K562 (cell line): ENCODE results near the gene HOXB7. TPM values are rescaled to one million over a fixed set of nuclear protein-coding genes. Genes with fewer than 3 reads are reported as not detected.

Experiments used
- CBX1 ChIP-seq: sonication (generic); IDR thresholded peaks from 2 replicates; pipeline ENCODE4 v1.6.1; 2016; ENCODE audit warnings: antibody characterized with exemption, low read depth, mild to moderate bottlenecking
- DDX20 ChIP-seq: fragments of 450-650 bp; IDR thresholded peaks from 2 replicates; pipeline ENCODE4 v1.6.1; 2016; ENCODE audit warnings: missing genetic modification characterization, low read depth, mild to moderate bottlenecking, missing compliant biosample characterization, moderate library complexity
- L3MBTL2 ChIP-seq: fragments of 450-650 bp; IDR thresholded peaks from 2 replicates; pipeline ENCODE4 v1.6.1; 2016; ENCODE audit warnings: mild to moderate bottlenecking, moderate library complexity
- MTA1 ChIP-seq: fragments of 450-650 bp; IDR thresholded peaks from 2 replicates; pipeline ENCODE4 v1.6.1; 2017; ENCODE audit warnings: borderline replicate concordance
- PHB2 ChIP-seq: fragments of 450-650 bp; IDR thresholded peaks from 2 replicates; pipeline ENCODE4 v1.6.1; 2017; ENCODE audit warnings: low read depth
- POLR2B ChIP-seq: fragments of 450-650 bp; IDR thresholded peaks from 2 replicates; pipeline ENCODE4 v1.6.1; 2018; ENCODE audit warnings: low read depth; ENCODE audit not compliant: partially characterized antibody
- STAT5A ChIP-seq: IDR thresholded peaks from 2 replicates; pipeline ENCODE4 v1.6.1; 2012; ENCODE audit warnings: low read length, inconsistent platforms, borderline replicate concordance
- TCF3 ChIP-seq: sonication (generic); formaldehyde crosslinking; IDR thresholded peaks from 2 replicates; pipeline ENCODE4 v1.4.0; 2020; ENCODE audit warnings: mild to moderate bottlenecking, missing genetic modification reagents
- TFAM ChIP-seq: fragments of 250-450 bp; sonication (Bioruptor Pico); conservative IDR thresholded peaks from 2 replicates; pipeline ENCODE4 v1.5.0; 2021; ENCODE audit warnings: mild to moderate bottlenecking, moderate library complexity
- ZNF212 ChIP-seq: fragments of 450-650 bp; formaldehyde crosslinking; IDR thresholded peaks from 2 replicates; pipeline ENCODE4 v1.4.0; 2020; ENCODE audit warnings: mild to moderate bottlenecking
- ZNF24 ChIP-seq: fragments of 450-650 bp; IDR thresholded peaks from 2 replicates; pipeline ENCODE4 v1.6.1; 2016
- polyA plus RNA-seq, 8 experiments: library from polyadenylated mRNA; depleted of rRNA in 4 of 8; stranded (reverse) in 5 of 8; unstranded in 3 of 8; fragments of >200 nt; fragmentation: Nextera tagmentation in 2 of 8; fragmentation: Illumina TruSeq in 1 of 8; extraction: Ambion mirVana in 2 of 8; extraction: Trizol in 1 of 8; gene quantifications; 2 replicates each; pipeline versions ENCODE4 v1.2.1 to v1.2.3, GENCODE V29; 2011 to 2014; ENCODE audit warnings: inconsistent platforms in 1 of 8, missing spikeins in 1 of 8
- total RNA-seq, 7 experiments: library from RNA; depleted of rRNA in 6 of 7; stranded (reverse); fragments of >200 nt in 6 of 7; fragmentation: Illumina TruSeq in 2 of 7; extraction: Trizol in 2 of 7; gene quantifications; 2 replicates each; pipeline versions ENCODE4 v1.2.1 to v1.2.3, GENCODE V29; 2011 to 2021; ENCODE audit warnings: low replicate concordance in 1 of 7
- TF ChIP-seq, protein P1 (sequence below): sonication (generic); formaldehyde crosslinking; IDR thresholded peaks from 2 replicates; pipeline ENCODE4 v1.9.0; 2022; ENCODE audit warnings: mild to moderate bottlenecking, missing genetic modification reagents
- TF ChIP-seq, protein P2 (sequence below), 2 experiments: fragments of 150-350 bp in 1 of 2; IDR thresholded peaks; 2 replicates each; pipeline ENCODE4 v1.6.1; 2012 to 2016; ENCODE audit warnings: low read depth in 2 of 2, low read length in 2 of 2, mild to moderate bottlenecking in 1 of 2, moderate library complexity in 1 of 2
- TF ChIP-seq, protein P3 (sequence below), 2 experiments: fragments of 450-650 bp; IDR thresholded peaks; 2 replicates each; pipeline ENCODE4 v1.6.1; 2018; ENCODE audit warnings: mild to moderate bottlenecking in 2 of 2, low read depth in 1 of 2; ENCODE audit not compliant: partially characterized antibody in 2 of 2

HOXB7 gene
- total and polyA plus RNA-seq, 9 of the 15 experiments (the other 6 are each of a cell fraction or from before 2014, with no cell fraction given), result 5.5 to 16.7 (median 8.3) TPM

DNA sequence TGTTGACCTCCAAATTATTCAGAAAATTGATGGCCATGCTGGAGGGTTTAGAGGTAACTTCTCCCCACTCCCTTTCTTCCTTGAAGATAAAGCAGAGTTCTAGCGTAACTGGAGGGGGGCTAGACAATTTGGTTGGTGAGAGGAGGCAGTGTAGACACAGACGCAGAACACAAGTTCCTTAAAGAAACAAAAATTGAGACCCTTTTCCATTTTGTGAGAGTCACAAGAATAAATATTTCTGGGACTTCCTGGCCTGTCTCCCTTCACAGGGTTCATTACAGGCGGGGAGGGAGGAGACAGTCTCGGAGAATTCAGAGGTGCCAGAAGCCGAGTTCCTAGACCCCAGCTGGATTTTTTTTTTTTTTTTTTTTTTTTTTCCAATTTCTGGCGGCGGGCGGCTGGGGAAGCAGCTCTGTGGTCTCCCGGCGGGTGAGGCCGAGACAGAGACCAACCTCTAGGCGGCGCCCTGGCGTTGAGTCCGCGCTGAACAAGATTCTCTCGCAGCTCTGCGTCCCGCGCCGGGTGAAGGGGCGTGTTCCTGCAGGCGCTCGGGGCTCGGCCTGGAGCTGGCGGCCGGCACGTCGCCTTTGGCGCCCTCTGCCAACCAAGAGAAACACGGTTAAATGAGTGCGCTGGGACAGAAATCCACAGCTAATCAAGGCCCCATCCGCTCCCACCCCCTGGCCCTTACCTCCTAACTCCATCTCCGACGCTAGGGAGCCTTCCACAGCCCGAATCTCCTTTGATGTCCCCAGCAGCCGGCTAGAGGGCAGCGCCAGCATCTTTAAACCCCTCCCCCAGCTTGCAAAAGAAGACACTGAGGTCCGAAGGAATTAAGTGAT is 25.6 kb upstream of the HOXB7 start (continued):
- TF ChIP-seq, protein P1, sequence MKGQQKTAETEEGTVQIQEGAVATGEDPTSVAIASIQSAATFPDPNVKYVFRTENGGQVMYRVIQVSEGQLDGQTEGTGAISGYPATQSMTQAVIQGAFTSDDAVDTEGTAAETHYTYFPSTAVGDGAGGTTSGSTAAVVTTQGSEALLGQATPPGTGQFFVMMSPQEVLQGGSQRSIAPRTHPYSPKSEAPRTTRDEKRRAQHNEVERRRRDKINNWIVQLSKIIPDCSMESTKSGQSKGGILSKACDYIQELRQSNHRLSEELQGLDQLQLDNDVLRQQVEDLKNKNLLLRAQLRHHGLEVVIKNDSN (CRISPR knock-in tag), result no peak
- TF ChIP-seq TCF3 (no peak), MTA1 (no peak), L3MBTL2 (peak; percentile 87), TFAM (CRISPR knock-in tag) (no peak), STAT5A (no peak), CBX1 (0 out of 2 replicates have a peak, but pooled peaks have one; percentile 45), ZNF212 (no peak), POLR2B (no peak), DDX20 (tag) (no peak), PHB2 (no peak), ZNF24 (no peak)
- TF ChIP-seq, protein P2, sequence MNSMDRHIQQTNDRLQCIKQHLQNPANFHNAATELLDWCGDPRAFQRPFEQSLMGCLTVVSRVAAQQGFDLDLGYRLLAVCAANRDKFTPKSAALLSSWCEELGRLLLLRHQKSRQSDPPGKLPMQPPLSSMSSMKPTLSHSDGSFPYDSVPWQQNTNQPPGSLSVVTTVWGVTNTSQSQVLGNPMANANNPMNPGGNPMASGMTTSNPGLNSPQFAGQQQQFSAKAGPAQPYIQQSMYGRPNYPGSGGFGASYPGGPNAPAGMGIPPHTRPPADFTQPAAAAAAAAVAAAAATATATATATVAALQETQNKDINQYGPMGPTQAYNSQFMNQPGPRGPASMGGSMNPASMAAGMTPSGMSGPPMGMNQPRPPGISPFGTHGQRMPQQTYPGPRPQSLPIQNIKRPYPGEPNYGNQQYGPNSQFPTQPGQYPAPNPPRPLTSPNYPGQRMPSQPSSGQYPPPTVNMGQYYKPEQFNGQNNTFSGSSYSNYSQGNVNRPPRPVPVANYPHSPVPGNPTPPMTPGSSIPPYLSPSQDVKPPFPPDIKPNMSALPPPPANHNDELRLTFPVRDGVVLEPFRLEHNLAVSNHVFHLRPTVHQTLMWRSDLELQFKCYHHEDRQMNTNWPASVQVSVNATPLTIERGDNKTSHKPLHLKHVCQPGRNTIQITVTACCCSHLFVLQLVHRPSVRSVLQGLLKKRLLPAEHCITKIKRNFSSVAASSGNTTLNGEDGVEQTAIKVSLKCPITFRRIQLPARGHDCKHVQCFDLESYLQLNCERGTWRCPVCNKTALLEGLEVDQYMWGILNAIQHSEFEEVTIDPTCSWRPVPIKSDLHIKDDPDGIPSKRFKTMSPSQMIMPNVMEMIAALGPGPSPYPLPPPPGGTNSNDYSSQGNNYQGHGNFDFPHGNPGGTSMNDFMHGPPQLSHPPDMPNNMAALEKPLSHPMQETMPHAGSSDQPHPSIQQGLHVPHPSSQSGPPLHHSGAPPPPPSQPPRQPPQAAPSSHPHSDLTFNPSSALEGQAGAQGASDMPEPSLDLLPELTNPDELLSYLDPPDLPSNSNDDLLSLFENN (IDR thresholded peaks at IDR 0.05; ENCODE audit: low read depth in 2 of 2, low read length in 2 of 2), result no peak
- TF ChIP-seq, protein P3, sequence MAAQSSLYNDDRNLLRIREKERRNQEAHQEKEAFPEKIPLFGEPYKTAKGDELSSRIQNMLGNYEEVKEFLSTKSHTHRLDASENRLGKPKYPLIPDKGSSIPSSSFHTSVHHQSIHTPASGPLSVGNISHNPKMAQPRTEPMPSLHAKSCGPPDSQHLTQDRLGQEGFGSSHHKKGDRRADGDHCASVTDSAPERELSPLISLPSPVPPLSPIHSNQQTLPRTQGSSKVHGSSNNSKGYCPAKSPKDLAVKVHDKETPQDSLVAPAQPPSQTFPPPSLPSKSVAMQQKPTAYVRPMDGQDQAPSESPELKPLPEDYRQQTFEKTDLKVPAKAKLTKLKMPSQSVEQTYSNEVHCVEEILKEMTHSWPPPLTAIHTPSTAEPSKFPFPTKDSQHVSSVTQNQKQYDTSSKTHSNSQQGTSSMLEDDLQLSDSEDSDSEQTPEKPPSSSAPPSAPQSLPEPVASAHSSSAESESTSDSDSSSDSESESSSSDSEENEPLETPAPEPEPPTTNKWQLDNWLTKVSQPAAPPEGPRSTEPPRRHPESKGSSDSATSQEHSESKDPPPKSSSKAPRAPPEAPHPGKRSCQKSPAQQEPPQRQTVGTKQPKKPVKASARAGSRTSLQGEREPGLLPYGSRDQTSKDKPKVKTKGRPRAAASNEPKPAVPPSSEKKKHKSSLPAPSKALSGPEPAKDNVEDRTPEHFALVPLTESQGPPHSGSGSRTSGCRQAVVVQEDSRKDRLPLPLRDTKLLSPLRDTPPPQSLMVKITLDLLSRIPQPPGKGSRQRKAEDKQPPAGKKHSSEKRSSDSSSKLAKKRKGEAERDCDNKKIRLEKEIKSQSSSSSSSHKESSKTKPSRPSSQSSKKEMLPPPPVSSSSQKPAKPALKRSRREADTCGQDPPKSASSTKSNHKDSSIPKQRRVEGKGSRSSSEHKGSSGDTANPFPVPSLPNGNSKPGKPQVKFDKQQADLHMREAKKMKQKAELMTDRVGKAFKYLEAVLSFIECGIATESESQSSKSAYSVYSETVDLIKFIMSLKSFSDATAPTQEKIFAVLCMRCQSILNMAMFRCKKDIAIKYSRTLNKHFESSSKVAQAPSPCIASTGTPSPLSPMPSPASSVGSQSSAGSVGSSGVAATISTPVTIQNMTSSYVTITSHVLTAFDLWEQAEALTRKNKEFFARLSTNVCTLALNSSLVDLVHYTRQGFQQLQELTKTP (IDR thresholded peaks at IDR 0.05; ENCODE audit: low read depth in 1 of 2, partially characterized antibody in 2 of 2), result peak in 1 of 2 experiments; percentile 11
